Activated T-cell treated with anti-CD3 and anti-CD28 coated beads, Interleukin-2, amount 50 U/mL, for 72 hours (primary cell): ENCODE data around the gene NT5C2. TPM values are rescaled to one million over a fixed set of nuclear protein-coding genes. Genes with fewer than 3 reads are reported as not detected.

Experiments
- ATAC-seq, 2 donors: fragments of 150-1000 bp; cut with Tn5 transposase; replicated peaks in 1 of 2; 2 replicates each; pipeline ENCODE4 v1.10.0; 2021; ENCODE audit warnings: moderate library complexity in 2 of 2, mild to moderate bottlenecking in 1 of 2
- DNase-seq, 2 donors: peaks; one replicate each; pipeline ENCODE4 v3.0.0; 2021 to 2022; ENCODE audit warnings: mixed read lengths in 1 of 2
- H3K27ac Mint-ChIP-seq: one replicate; pipeline ENCODE4 v1.8.0; 2022; ENCODE audit warnings: mild to moderate bottlenecking, moderate library complexity, mixed read lengths
- H3K27me3 Mint-ChIP-seq: one replicate; pipeline ENCODE4 v1.8.0; 2022; ENCODE audit warnings: low read depth, mixed read lengths
- H3K36me3 Mint-ChIP-seq, 2 donors: one replicate each; pipeline ENCODE4 v1.8.0; 2022; ENCODE audit warnings: mixed read lengths in 2 of 2, mild to moderate bottlenecking in 1 of 2; ENCODE audit not compliant: insufficient read depth in 2 of 2
- H3K4me1 Mint-ChIP-seq: one replicate; pipeline ENCODE4 v1.8.0; 2022; ENCODE audit warnings: low read depth, mixed read lengths
- H3K4me3 Mint-ChIP-seq, 2 donors: one replicate each; pipeline ENCODE4 v1.8.0; 2022; ENCODE audit warnings: mild to moderate bottlenecking in 2 of 2, mixed read lengths in 2 of 2, moderate library complexity in 2 of 2
- H3K9me3 Mint-ChIP-seq, 2 donors: one replicate each; pipeline ENCODE4 v1.8.0; 2022; ENCODE audit warnings: mixed read lengths in 2 of 2
- total RNA-seq, 2 donors: library from RNA; stranded (reverse); gene quantifications; one replicate each; pipeline ENCODE4 v1.2.3, GENCODE V29; 2022

NT5C2 gene
- total RNA-seq, 2 donors from 2014 or later: 99.6 to 102 TPM

DNA sequence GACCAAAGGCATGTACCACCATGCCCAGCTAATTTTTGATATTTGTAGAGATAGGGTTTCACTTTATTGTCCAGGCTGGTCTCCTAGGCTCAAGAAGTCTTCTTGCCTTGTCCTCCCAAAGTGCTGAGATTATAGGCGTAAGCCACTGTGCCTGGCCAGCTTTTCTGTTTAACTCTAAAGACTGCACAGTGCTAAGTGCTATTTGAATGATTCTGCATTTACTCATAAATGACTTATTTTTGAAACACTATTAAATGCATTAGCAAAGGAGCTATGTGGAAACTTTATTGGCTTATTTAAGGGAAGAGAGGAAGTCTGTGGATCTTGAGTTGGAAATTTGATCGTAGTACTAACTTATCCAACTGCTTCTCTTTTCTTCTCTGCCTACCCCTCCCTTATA, 89.1 kb downstream of the NT5C2 start:
- Mint-ChIP-seq H3K4me3 (no peak overlapping the region), H3K36me3 (peaks cover 1 to 2% of the 10 kb centered on the region in 2 donors), H3K27me3 (no peaks in the 10 kb centered on the region), H3K27ac (peak overlapping the region; percentile 28), H3K4me1 (peaks cover under 1% of the 10 kb centered on the region), H3K9me3 (no peaks in the 10 kb centered on the region)
- DNase-seq (no peak), ATAC-seq (no peak)

DNA sequence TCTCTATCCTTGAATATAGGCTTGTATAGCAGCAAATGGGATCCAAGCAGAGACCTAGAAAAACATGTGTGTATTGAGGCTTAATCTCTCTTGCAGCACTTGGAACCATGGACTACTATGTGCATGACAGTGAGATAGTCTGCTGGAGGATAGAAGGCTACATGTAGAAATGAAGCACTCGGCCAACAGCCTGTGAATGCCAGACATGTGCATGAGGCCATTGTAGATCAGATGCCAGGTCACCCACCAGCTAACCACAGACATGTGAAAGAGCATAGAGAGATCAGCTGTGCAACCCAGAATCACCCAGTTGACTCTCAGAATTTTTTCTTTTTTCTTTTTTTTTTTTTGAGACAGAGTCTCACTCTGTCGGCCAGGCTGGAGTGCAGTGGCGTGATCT, 90.9 kb downstream of the NT5C2 start:
- Mint-ChIP-seq H3K4me3 (no peak overlapping the region), H3K36me3 (peaks cover 1 to 5% of the 10 kb centered on the region in 2 donors), H3K27me3 (no peaks in the 10 kb centered on the region), H3K27ac (peak overlapping the region; percentile 23), H3K9me3 (no peaks in the 10 kb centered on the region), H3K4me1 (no peaks in the 10 kb centered on the region)
- ATAC-seq: no peak
- DNase-seq: no peak

DNA sequence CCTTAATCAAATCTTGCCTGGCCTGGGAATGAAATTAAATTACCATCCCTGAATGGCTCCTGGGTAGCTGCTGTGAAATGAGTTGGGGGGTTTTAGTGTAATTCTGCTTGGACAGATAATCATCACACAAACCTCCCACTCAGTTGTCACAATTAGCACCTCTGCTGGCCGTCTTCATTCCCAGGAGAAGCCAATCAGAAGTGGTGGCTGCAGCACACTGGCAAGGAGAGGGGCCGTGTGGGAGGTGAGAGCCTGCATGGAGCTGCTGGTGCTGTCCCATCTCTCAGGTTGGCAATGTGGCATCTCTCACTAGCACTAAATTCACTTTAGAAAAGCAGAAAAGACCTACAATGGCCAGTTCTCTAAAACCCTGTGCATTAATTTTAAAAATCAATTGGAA, 92.5 kb downstream of the NT5C2 start:
- ATAC-seq (no peak), DNase-seq (no peak)
- H3K4me3 Mint-ChIP-seq: no peak overlapping the region
- peaks cover 5% of the 10 kb centered on the region for H3K4me1 Mint-ChIP-seq
- H3K9me3 Mint-ChIP-seq: no peaks in the 10 kb centered on the region
- peaks cover 1 to 7% of the 10 kb centered on the region in 2 donors for H3K36me3 Mint-ChIP-seq
- H3K27me3 Mint-ChIP-seq: no peaks in the 10 kb centered on the region
- H3K27ac Mint-ChIP-seq: no peak overlapping the region

DNA sequence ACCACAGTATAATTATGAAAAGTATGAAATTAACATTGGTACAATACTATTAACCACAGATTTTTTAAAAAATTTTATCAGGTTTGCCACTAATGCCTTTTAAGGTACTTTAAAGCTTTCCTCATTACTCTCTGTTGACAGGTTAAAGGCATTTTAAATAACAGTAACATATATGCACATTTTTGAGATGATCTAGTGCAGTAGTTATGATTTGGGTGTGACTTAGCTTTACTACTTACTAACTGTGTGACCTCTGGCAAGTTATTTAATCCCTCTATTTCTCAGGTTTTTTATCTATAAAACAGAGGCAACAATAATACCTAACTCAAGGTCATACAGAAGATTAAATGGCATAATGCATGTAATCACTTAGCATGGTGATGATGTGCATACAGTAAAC, 94.8 kb downstream of the NT5C2 start:
- Mint-ChIP-seq H3K36me3 (peaks cover 5 to 19% of the 10 kb centered on the region in 2 donors), H3K9me3 (no peaks in the 10 kb centered on the region), H3K4me1 (peaks cover 5% of the 10 kb centered on the region), H3K4me3 (no peak overlapping the region), H3K27me3 (no peaks in the 10 kb centered on the region), H3K27ac (no peak overlapping the region)
- ATAC-seq (no peak), DNase-seq (no peak)

DNA sequence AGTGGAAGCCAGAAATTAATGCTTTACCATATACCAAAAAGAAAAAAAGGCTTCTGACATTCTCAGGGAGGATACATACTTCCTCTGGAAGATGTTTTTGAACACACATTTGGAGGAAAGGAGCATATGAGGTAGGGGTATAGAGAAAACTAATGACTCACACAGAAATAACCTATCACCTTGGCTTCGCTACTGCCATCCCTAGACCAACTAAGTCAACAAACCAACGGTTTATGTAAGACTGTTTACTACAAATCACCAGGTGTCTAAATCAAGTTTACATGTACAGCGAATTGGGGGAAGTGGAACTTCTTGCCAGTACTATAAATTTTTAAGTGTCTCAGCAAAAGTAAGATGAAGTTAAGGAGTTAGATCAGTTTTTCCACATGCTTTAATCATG, 96.9 kb downstream of the NT5C2 start:
- Mint-ChIP-seq H3K4me1 (peaks cover 5% of the 10 kb centered on the region), H3K36me3 (peaks cover 6 to 19% of the 10 kb centered on the region in 2 donors), H3K9me3 (no peaks in the 10 kb centered on the region), H3K27me3 (no peaks in the 10 kb centered on the region), H3K4me3 (no peak overlapping the region), H3K27ac (no peak overlapping the region)
- no peak for DNase-seq
- no peak for ATAC-seq

DNA sequence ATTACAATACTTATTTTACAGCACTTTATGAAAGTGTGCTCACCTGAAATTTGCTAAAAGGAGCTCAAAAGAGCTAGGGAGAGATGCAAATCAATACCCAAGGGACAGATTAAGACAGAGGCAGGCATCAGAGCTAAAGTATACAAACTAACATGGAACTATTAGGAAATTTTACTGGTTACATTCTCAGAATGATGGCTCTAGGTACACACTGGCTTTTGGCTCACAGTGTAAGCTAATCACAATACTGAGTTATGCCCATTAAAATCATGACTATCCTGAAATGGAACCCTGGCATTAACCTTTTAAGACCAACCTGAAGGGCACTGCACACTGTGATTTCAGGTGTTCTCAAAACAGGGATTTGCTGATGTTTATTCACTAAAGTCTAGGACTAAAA, 98.1 kb downstream of the NT5C2 start:
- no peak overlapping the region for H3K4me3 Mint-ChIP-seq
- H3K36me3 Mint-ChIP-seq: peaks cover 6 to 24% of the 10 kb centered on the region in 2 donors
- H3K9me3 Mint-ChIP-seq: no peaks in the 10 kb centered on the region
- no peaks in the 10 kb centered on the region for H3K27me3 Mint-ChIP-seq
- H3K4me1 Mint-ChIP-seq: peaks cover 5% of the 10 kb centered on the region
- ATAC-seq (no peak), DNase-seq (no peak)
- no peak overlapping the region for H3K27ac Mint-ChIP-seq

DNA sequence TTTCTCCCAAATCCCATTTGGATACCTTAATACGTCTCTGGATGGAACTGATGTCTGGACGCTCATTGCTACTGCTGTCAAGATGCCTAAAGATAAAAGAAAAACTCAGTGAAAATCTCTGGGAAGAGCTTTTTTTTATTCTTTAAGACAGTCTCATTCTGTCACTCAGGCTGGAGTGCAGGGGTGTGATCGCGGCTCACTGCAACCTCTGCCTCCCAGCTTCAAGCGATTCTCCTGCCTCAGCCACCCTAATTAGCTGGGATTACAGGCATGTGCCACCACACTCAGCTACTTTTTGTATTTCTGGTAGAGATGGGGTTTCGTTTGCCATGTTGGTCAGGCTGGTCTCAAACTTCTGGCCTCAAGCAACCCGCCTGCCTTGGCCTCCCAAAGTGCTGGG, 102.2 kb downstream of the NT5C2 start:
- DNase-seq: no peak
- Mint-ChIP-seq H3K9me3 (no peaks in the 10 kb centered on the region), H3K36me3 (peaks cover 6 to 28% of the 10 kb centered on the region in 2 donors), H3K27me3 (no peaks in the 10 kb centered on the region), H3K4me3 (no peak overlapping the region), H3K27ac (no peak overlapping the region), H3K4me1 (no peaks in the 10 kb centered on the region)
- ATAC-seq: no peak

DNA sequence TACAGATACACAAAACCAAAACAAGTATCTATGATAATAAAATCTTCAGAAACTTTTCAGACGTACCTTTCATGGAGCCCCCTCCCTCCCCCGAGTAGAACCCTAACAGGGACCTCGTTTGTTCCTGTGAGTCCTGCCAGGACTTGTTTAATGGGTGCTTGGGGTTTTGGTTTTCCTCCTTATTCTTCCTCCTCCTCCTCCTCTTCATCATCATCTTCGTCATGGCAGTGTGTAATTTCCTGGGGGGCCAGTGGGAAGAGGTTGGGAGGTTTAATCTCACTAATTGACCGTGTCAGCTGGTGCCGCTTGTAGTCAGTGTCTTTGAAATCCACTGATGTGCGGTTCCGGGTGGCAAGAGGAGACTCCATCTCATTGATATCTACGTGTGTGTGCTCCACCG, 103.6 kb downstream of the NT5C2 start:
- H3K4me3 Mint-ChIP-seq: no peak overlapping the region
- no peaks in the 10 kb centered on the region for H3K27me3 Mint-ChIP-seq
- H3K36me3 Mint-ChIP-seq: peaks cover 6 to 23% of the 10 kb centered on the region in 2 donors
- ATAC-seq (no peak), DNase-seq (no peak)
- no peaks in the 10 kb centered on the region for H3K4me1 Mint-ChIP-seq
- H3K9me3 Mint-ChIP-seq: no peaks in the 10 kb centered on the region
- H3K27ac Mint-ChIP-seq: no peak overlapping the region

DNA sequence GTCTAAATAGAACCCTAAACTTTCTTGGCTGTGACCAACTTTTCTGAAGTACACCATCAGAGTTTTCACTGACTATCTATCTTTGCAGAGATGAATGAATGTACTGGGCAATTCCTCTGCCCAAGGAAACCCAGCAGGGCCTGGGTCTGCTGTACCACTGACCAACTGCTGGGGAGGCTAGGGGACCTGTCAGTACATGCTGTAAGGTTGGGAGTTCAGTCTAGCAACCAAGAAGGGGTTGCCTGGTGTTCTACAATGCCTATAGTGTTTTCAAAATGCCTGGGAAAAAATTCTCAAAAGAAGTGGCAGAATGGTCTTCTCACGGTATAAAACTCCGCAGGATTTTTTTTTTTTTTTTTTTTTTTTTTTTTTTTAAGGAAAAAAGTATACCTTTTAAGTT, 106.3 kb downstream of the NT5C2 start:
- ATAC-seq: no peak
- H3K27me3 Mint-ChIP-seq: no peaks in the 10 kb centered on the region
- H3K4me3 Mint-ChIP-seq: no peak overlapping the region
- no peak overlapping the region for H3K27ac Mint-ChIP-seq
- no peaks in the 10 kb centered on the region for H3K9me3 Mint-ChIP-seq
- no peaks in the 10 kb centered on the region for H3K4me1 Mint-ChIP-seq
- DNase-seq: no peak
- H3K36me3 Mint-ChIP-seq: peaks cover 2 to 14% of the 10 kb centered on the region in 2 donors

DNA sequence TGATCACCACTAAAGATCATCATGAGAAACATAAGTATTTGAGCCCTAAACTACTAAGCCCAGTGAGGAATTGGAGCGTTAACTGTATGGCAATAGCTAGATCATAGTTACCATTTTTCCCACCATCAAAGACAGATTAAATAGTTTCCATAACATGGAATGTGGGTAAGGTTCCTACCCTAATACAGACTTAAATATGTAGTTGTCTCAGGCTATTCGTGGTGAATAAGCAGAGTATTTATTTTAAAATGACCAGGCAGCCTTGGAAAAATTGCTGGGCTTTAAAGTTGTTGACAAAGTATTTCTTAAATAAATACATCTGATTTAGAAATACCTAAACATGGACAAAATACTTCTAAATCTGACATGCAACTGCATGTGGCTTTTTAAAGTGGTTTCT, 106.8 kb downstream of the NT5C2 start:
- H3K27ac Mint-ChIP-seq: no peak overlapping the region
- peaks cover 0 to 14% of the 10 kb centered on the region in 2 donors for H3K36me3 Mint-ChIP-seq
- H3K4me3 Mint-ChIP-seq: no peak overlapping the region
- ATAC-seq (no peak), DNase-seq (no peak)
- H3K4me1 Mint-ChIP-seq: no peaks in the 10 kb centered on the region
- H3K9me3 Mint-ChIP-seq: no peaks in the 10 kb centered on the region
- H3K27me3 Mint-ChIP-seq: no peaks in the 10 kb centered on the region

DNA sequence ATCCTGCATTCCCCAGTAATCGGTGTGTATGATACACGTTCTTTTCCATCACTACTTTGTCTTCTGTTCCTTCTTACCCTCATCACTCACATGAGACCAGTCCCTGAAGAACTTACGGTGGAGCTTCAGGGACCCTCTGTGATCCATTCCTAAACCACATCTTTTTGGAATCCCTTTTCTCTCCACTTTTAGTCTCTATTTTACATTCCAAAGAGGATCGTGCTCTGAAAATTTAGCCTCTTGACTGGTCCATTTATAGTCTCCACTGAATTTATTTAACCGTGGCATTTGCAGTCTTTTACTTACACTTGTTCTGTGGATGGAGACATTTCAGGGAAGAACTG, 109.1 kb downstream of the NT5C2 start:
- H3K27ac Mint-ChIP-seq: no peak overlapping the region
- peaks cover 0 to under 1% of the 10 kb centered on the region in 2 donors for H3K36me3 Mint-ChIP-seq
- ATAC-seq (no peak), DNase-seq (no peak)
- H3K27me3 Mint-ChIP-seq: no peaks in the 10 kb centered on the region
- no peaks in the 10 kb centered on the region for H3K9me3 Mint-ChIP-seq
- H3K4me1 Mint-ChIP-seq: peaks cover 6% of the 10 kb centered on the region
- H3K4me3 Mint-ChIP-seq: no peak overlapping the region

DNA sequence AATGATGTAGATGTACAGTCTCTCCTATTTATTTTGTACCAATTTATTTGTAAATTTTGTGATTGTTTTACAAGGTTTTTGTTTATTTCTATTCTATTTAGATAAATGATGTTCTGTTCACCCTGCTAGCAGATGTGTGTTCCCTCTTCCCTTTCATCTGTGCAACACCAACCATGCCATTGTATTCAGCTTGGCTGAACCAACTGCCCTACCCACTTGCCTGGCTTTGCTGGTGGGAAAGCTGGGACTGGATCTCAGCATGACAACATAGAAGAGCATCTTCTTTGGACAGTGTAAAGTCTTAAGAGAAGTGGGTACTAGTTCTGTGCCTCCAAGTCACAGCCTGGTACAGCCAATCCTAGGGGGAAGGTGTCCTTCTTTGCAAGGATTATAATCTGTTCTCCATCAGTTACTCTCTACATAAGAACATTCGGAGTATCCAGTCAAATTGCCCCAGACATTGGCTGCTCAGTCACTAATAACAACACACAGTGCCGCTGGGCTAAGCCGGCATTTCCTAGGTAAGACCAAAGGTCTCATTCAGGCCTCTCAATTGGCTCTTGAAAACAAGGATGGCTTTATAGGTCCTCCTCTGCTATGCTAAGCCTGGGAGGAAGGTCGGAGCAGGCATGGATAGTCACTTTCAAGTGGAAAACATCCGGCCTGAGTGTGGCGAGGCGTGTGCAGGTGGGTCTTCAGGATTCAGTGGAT, 109.7 kb downstream of the NT5C2 start:
- H3K27ac Mint-ChIP-seq: peak overlapping the region; percentile 45
- H3K4me3 Mint-ChIP-seq: no peak overlapping the region
- no peaks in the 10 kb centered on the region for H3K27me3 Mint-ChIP-seq
- H3K36me3 Mint-ChIP-seq: no peaks in the 10 kb centered on the region
- no peak for DNase-seq
- no peak for ATAC-seq
- no peaks in the 10 kb centered on the region for H3K9me3 Mint-ChIP-seq
- H3K4me1 Mint-ChIP-seq: peaks cover 6% of the 10 kb centered on the region

DNA sequence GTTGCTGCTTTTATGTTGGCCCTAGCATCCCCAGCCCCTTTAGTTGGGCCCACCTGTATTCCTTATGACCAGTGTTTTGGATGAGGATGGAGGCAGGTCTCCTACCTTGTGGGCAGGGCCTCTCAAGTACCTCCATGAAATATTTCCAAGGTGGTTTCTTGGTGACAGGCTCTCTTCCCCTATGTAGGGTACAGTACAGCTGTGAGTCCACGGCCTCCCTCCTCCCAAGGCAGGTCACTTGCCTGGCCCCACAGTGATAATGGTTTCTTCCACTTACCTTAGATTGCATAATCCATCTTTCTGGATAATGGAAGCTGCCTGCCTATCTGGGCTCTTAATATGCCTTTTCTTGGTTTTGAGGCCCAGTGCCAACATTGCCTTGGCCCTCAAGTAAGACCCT, 110.4 kb downstream of the NT5C2 start:
- H3K36me3 Mint-ChIP-seq: peaks cover 0 to 1% of the 10 kb centered on the region in 2 donors
- ATAC-seq (no peak), DNase-seq (no peak)
- no peak overlapping the region for H3K4me3 Mint-ChIP-seq
- H3K27ac Mint-ChIP-seq: peak overlapping the region; percentile 45
- H3K9me3 Mint-ChIP-seq: no peaks in the 10 kb centered on the region
- H3K27me3 Mint-ChIP-seq: no peaks in the 10 kb centered on the region
- H3K4me1 Mint-ChIP-seq: peaks cover 6% of the 10 kb centered on the region

DNA sequence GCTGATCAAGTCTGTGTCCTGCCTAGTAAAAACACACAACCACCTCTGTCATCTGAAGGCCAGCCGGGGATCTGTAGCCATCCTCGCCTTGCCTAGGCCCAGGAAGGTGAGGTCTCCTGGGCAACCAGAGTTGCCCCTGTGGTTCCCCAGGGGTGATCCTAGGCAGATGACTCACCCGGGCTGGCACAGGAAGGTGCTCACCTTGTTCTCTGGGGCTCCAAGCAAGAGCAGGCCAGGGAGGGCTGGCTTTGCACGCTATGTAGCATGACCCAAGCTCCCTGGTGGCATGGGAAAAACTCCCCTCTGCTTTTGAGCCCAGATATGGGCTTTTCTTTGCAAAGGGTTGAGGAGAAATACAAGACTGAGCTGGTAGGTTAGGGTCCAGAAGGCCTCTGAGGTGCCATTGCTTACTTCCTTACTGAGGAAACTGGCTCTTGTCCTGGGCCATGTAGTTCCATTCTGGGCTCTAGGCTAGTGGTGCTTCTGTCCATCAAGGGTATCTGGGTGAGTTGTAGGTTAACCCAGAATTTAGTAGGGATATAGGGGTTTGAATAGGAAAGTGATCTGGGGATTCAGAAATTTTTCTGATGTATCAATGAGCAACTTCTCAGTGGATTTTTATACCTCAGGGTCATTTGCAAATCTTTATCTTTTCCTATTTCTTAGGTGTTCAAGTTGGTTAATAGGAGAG, 112.0 kb downstream of the NT5C2 start:
- DNase-seq: peak in 1 of 2 donors; percentile 16
- H3K36me3 Mint-ChIP-seq: peaks cover 2 to 3% of the 10 kb centered on the region in 2 donors
- peak overlapping the region; percentile 24 for H3K27ac Mint-ChIP-seq

More for the DNA sequence above, 112.0 kb downstream of the NT5C2 start:
- peak; percentile 37 to 51 for ATAC-seq
- Mint-ChIP-seq H3K4me3 (no peak overlapping the region), H3K4me1 (peaks cover 6% of the 10 kb centered on the region), H3K9me3 (no peaks in the 10 kb centered on the region), H3K27me3 (no peaks in the 10 kb centered on the region)
